Activated T-cell treated with anti-CD3 and anti-CD28 coated beads, Interleukin-2, amount 50 U/mL, for 1 hour (primary cell): ENCODE measurements around the gene KCNMB2.

Experiments used
- DNase-seq: peaks from one replicate; pipeline ENCODE4 v3.0.0-alpha.2; 2020

Gene KCNMB2

GRCh38 chr3:178663201-178663934 lies 127.1 kb downstream of the KCNMB2 start:
- no peak for DNase-seq

DNA sequence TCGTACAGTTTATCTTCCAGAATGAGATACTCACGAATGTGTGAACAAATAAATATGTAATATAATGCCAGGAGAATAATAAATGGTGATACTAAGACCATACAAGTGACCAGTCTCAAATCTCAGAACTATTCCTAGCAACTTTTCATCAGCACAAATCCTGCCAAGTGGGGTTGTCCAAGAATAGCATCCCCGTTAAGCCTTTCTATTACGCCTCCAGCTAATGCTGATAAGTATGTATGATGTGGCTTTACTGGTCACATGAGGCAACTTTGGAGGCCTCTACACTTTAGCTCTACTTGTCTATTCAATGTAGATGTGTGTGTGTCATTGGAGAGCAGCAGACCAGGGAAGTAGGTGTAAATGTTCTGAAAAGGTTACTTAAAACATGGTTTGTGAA lies 129.5 kb downstream of the KCNMB2 start:
- DNase-seq, result no peak

- no peak for DNase-seq
Measured at GRCh38 chr3:178669022-178669601, 132.9 kb downstream of the KCNMB2 start.

- no peak for DNase-seq
Measured at GRCh38 chr3:178669758-178670157, 133.5 kb downstream of the KCNMB2 start.

GRCh38 chr3:178671377-178671776 lies 135.1 kb downstream of the KCNMB2 start:
- DNase-seq, result no peak

GRCh38 chr3:178671791-178672190 lies 135.6 kb downstream of the KCNMB2 start:
- DNase-seq, result no peak

DNA sequence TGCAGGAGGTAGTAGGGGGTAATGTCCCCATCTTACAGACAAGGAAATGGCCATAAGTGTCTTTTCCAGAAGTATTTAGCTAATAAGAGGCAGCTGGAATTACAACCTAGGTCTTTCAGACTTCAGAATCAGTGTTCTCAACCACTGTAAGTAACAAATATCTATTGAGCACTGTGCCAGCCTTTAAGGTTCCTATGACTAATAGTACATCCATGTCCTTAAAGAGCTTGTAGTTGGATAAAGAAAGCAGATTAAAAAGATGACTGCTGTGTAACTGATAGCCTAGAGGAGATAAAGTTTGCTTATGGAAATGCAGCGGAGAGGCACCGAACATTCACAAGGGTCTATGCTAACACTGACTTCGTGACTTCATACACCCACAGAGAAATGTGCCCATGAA lies 136.0 kb downstream of the KCNMB2 start:
- DNase-seq, result no peak

- DNase-seq, result no peak
Measured at GRCh38 chr3:178673529-178673928, 137.3 kb downstream of the KCNMB2 start.

DNA sequence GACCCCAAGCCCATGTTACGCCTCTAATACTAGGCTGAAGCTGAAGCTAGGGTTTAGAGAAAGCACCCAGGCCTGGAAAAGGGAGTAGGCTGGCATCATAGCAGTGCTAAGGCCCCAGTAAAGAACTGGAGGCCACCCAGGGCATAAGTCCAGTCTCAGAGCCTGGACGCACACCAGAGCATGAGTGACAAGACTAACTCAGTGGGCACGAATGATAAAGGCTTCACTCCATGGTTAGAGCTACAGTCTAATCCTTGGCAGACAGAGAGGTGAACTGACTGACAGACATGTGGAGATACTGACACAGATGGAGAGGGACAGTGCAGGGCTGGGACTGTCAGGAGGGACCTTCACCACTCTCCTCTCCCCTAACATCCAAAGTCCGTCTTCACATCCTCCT lies 139.8 kb downstream of the KCNMB2 start:
- no peak for DNase-seq

- no peak for DNase-seq
Measured at GRCh38 chr3:178676942-178677790, 140.9 kb downstream of the KCNMB2 start.

DNA sequence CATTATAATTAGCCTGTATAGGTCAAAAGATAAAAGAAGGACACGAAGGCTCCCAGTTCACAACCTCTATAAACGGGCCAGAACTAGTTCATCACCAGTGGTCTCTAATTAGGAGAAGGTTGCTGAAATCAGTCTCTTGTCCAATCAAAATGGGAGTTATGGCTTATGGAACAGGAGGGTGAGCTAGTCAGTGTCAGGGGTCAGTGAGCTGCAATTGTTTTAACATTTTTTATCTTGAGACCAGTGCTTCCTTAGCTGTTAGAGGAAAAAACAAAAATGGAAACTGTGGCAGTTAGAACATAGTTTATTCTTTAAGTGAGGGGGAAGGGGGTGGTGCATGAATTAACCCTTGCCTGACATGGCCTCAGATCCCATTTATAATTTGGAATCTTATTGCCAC lies 141.7 kb downstream of the KCNMB2 start:
- no peak for DNase-seq

- no peak for DNase-seq
Measured at GRCh38 chr3:178680037-178680436, 143.8 kb downstream of the KCNMB2 start.

DNA sequence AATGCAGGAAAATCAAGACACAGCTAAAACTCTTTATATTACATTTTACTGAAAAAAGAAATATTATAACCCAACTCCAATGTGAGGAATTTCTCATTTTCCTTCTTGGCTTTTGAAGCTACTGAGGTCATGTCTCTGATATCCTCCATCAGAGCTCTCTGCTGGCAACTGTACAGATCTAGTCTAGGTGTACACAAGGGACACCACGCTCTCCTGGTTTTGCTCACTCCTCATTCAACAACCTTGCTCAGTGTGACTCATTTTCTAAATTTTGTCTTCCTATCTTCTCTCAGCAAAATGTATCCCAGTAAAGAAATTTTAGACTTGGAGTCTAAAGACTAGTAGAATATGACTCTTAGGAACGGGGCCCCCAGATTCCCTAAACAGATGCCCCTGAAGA lies 144.3 kb downstream of the KCNMB2 start:
- no peak for DNase-seq

- DNase-seq, result no peak
Measured at GRCh38 chr3:178684881-178685590, 148.8 kb downstream of the KCNMB2 start.

DNA sequence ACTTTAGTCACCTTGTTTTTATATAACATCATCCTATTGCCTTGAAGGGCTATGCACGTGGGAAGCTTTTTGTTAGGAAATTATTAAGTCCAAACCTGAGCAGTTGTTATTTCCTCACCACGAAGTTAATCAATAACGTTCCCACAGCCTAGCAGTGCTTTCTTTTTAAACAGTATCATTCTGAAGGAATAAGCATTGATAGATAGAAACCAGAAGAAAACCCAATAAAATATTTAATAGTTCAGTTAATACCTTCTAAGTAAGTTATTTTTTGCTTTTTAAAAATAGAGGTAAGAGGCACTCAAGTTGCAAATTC lies 149.3 kb downstream of the KCNMB2 start:
- no peak for DNase-seq

DNA sequence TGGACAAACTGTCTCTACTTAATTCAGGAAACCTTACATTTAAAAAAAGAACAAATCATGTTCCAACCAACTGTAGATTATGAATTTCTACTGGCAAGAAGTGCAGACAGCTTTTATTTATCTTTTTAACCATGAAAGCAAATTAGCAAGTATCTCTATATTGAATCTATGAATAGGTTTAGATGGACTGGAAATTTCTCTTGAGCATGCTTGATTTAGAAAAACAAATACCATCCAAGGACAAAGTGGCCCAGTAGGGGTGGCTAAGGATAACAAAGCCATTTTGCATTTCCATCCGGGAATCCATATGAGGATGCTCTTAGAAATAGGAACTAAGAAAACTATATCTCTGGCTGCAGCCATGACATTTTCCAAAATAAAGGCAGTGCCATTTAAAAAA lies 150.6 kb downstream of the KCNMB2 start:
- DNase-seq, result no peak

DNA sequence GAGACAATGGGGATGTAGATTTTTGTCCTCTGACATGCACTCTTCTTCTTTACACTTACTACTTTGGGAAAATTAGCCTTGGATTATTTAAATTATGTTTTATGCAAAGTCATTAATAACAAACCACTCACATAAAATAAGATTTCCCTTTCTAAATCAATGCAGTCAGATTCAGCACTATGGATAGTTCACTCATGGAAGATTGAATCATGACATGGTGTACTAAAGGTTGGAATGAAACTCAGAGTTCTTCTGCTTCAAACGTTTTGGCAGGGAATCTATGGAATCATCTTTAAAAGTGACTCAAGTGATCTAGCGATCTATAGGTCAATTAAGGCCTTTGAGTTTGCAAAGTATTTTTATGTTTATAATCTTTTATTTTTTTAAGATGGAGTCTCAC lies 154.3 kb downstream of the KCNMB2 start:
- no peak for DNase-seq

DNA sequence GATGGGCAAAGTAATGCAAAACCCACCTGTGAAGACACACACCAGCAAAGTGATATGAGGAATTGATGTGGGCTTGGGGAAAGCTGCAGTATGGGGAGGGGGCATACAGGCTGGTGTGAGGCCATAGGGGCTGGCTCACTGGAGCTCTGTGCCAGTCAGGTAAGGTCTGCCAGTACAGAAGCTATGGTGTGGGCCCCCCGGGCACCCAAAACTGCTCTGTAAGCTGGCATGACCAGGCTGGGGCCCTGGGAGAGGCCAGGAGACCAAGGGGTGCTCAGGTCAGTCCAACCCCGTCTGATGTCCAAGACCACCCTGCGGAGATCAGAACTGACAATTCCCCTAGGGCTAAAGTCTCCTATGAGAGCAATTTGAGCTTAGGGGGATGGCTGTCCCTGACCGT lies 163.1 kb downstream of the KCNMB2 start:
- DNase-seq, result no peak

- no peak for DNase-seq
Measured at GRCh38 chr3:178699810-178700209, 163.6 kb downstream of the KCNMB2 start.

DNA sequence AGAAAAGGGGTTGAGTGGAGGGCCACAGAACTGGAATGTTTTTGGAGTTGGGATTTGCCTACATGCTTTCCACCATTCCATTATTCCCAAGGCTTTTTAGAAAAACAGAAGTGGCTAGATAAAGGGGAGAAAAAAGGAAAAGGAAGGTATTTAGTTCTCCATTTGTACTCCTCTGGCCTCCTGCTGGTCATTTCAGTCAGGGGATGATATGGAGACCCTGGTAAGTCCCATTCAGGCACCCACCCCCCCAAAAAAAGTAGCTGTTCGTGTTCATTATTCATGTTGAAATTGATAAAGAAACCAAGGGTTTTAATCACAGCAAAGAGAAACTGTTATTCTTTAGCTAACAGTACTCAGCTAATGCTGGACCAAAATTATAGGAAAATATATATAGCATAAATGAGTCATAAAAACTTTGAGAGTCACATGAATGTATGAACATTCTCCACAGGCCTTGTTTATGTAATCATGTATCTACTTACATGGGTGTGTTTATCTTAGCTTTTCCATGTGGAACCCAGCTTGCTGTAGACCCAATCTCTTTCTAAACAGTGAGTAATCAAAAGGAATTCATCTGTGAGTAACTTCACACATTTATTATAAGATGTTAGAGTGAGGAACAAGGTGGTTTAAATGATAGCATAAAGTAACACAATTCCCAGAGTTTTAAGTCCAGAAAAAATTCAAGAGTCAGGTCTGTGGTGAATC lies 167.2 kb downstream of the KCNMB2 start:
- no peak for DNase-seq

- no peak for DNase-seq
Measured at GRCh38 chr3:178705925-178706324, 169.7 kb downstream of the KCNMB2 start.

GRCh38 chr3:178706411-178706810 lies 170.2 kb downstream of the KCNMB2 start:
- no peak for DNase-seq
